Measurements from ENCODE around the gene GALR3.

The GALR3 gene

GRCh38 chr22:37808294-37808657 lies 14.9 kb upstream of the GALR3 start:
- H3K4me1 Mint-ChIP-seq (ENCODE audit: low read depth): peaks cover 32% of the 10 kb centered on the region
- peaks cover 3% of the 10 kb centered on the region for H3K36me3 Mint-ChIP-seq (ENCODE audit: low read depth)
- no peak overlapping the region for H3K27ac Mint-ChIP-seq
- no peaks in the 10 kb centered on the region for H3K9me3 Mint-ChIP-seq
- peak overlapping the region; percentile 77 for H3K4me3 Mint-ChIP-seq
- peaks cover 27% of the 10 kb centered on the region for H3K27me3 Mint-ChIP-seq (ENCODE audit: low read depth)

GRCh38 chr22:37809672-37810333 lies 13.4 kb upstream of the GALR3 start:
- H3K27me3 Mint-ChIP-seq (ENCODE audit: low read depth): peaks cover 19% of the 10 kb centered on the region
- H3K9me3 Mint-ChIP-seq: no peaks in the 10 kb centered on the region
- H3K27ac Mint-ChIP-seq: no peak overlapping the region
- peak overlapping the region; percentile 54 for H3K4me3 Mint-ChIP-seq
- peaks cover 3% of the 10 kb centered on the region for H3K36me3 Mint-ChIP-seq (ENCODE audit: low read depth)
- peaks cover 25% of the 10 kb centered on the region for H3K4me1 Mint-ChIP-seq (ENCODE audit: low read depth)

GRCh38 chr22:37811867-37812266 lies 11.3 kb upstream of the GALR3 start:
- H3K27me3 Mint-ChIP-seq (ENCODE audit: low read depth): peaks cover 5% of the 10 kb centered on the region
- peaks cover 11% of the 10 kb centered on the region for H3K4me1 Mint-ChIP-seq (ENCODE audit: low read depth)
- peaks cover 5% of the 10 kb centered on the region for H3K36me3 Mint-ChIP-seq (ENCODE audit: low read depth)
- H3K4me3 Mint-ChIP-seq: no peak overlapping the region
- no peaks in the 10 kb centered on the region for H3K9me3 Mint-ChIP-seq
- no peak overlapping the region for H3K27ac Mint-ChIP-seq

- H3K4me1 Mint-ChIP-seq (ENCODE audit: low read depth): peaks cover 11% of the 10 kb centered on the region
- H3K36me3 Mint-ChIP-seq (ENCODE audit: low read depth): peaks cover 7% of the 10 kb centered on the region
- H3K27me3 Mint-ChIP-seq (ENCODE audit: low read depth): no peaks in the 10 kb centered on the region
- no peak overlapping the region for H3K4me3 Mint-ChIP-seq
- H3K9me3 Mint-ChIP-seq: no peaks in the 10 kb centered on the region
- no peak overlapping the region for H3K27ac Mint-ChIP-seq
These were observed 10.1 kb upstream of the GALR3 start for GRCh38 chr22:37812869-37813678.

- Mint-ChIP-seq H3K27me3 (ENCODE audit: low read depth) (peaks cover 16% of the 10 kb centered on the region), H3K36me3 (ENCODE audit: low read depth) (peaks cover 4% of the 10 kb centered on the region), H3K4me1 (ENCODE audit: low read depth) (peaks cover 5% of the 10 kb centered on the region), H3K27ac (no peak overlapping the region), H3K9me3 (no peaks in the 10 kb centered on the region), H3K4me3 (no peak overlapping the region)
These were observed 7.6 kb upstream of the GALR3 start for GRCh38 chr22:37815593-37815992.

- Mint-ChIP-seq H3K4me1 (ENCODE audit: low read depth) (peaks cover 5% of the 10 kb centered on the region), H3K4me3 (no peak overlapping the region), H3K9me3 (no peaks in the 10 kb centered on the region), H3K27ac (no peak overlapping the region), H3K27me3 (ENCODE audit: low read depth) (peaks cover 22% of the 10 kb centered on the region), H3K36me3 (ENCODE audit: low read depth) (peaks cover 4% of the 10 kb centered on the region)
These were observed 6.5 kb upstream of the GALR3 start for GRCh38 chr22:37816543-37817180.

GRCh38 chr22:37817705-37818408 lies 5.3 kb upstream of the GALR3 start:
- Mint-ChIP-seq H3K27ac (no peak overlapping the region), H3K9me3 (no peaks in the 10 kb centered on the region), H3K4me3 (no peak overlapping the region), H3K27me3 (ENCODE audit: low read depth) (peaks cover 31% of the 10 kb centered on the region), H3K4me1 (ENCODE audit: low read depth) (peaks cover 7% of the 10 kb centered on the region), H3K36me3 (ENCODE audit: low read depth) (peaks cover 4% of the 10 kb centered on the region)

- peaks cover 34% of the 10 kb centered on the region for H3K27me3 Mint-ChIP-seq (ENCODE audit: low read depth)
- peaks cover 4% of the 10 kb centered on the region for H3K36me3 Mint-ChIP-seq (ENCODE audit: low read depth)
- H3K4me3 Mint-ChIP-seq: peak overlapping the region; percentile 42
- H3K27ac Mint-ChIP-seq: no peak overlapping the region
- H3K4me1 Mint-ChIP-seq (ENCODE audit: low read depth): peaks cover 7% of the 10 kb centered on the region
- no peaks in the 10 kb centered on the region for H3K9me3 Mint-ChIP-seq
These were observed 4.6 kb upstream of the GALR3 start for GRCh38 chr22:37818409-37819104.

GRCh38 chr22:37819105-37819433 lies 4.1 kb upstream of the GALR3 start:
- Mint-ChIP-seq H3K4me3 (no peak overlapping the region), H3K27me3 (ENCODE audit: low read depth) (peaks cover 34% of the 10 kb centered on the region), H3K27ac (no peak overlapping the region), H3K36me3 (ENCODE audit: low read depth) (peaks cover 4% of the 10 kb centered on the region), H3K4me1 (ENCODE audit: low read depth) (peaks cover 7% of the 10 kb centered on the region), H3K9me3 (no peaks in the 10 kb centered on the region)

- Mint-ChIP-seq H3K9me3 (no peaks in the 10 kb centered on the region), H3K27ac (peak overlapping the region; percentile 35), H3K4me3 (no peak overlapping the region), H3K4me1 (ENCODE audit: low read depth) (peaks cover 9% of the 10 kb centered on the region), H3K27me3 (ENCODE audit: low read depth) (peaks cover 34% of the 10 kb centered on the region), H3K36me3 (ENCODE audit: low read depth) (peaks cover 4% of the 10 kb centered on the region)
These were observed 2.8 kb upstream of the GALR3 start for GRCh38 chr22:37820350-37820749.

- no peak overlapping the region for H3K27ac Mint-ChIP-seq
- peak overlapping the region; percentile 30 for H3K4me3 Mint-ChIP-seq
- H3K27me3 Mint-ChIP-seq (ENCODE audit: low read depth): peaks cover 34% of the 10 kb centered on the region
These were observed 926 bp upstream of the GALR3 start for GRCh38 chr22:37822079-37822833.

GRCh38 chr22:37824674-37825641 lies 1.8 kb downstream of the GALR3 start:
- H3K4me1 Mint-ChIP-seq (ENCODE audit: low read depth): peaks cover 4% of the 10 kb centered on the region
- H3K27me3 Mint-ChIP-seq (ENCODE audit: low read depth): peaks cover 24% of the 10 kb centered on the region
- H3K4me3 Mint-ChIP-seq: peak overlapping the region; percentile 61
- H3K36me3 Mint-ChIP-seq (ENCODE audit: low read depth): peaks cover 6% of the 10 kb centered on the region
- H3K9me3 Mint-ChIP-seq: no peaks in the 10 kb centered on the region
- H3K27ac Mint-ChIP-seq: no peak overlapping the region

More at GRCh38 chr22:37822079-37822833, 926 bp upstream of the GALR3 start:
- Mint-ChIP-seq H3K9me3 (no peaks in the 10 kb centered on the region), H3K36me3 (ENCODE audit: low read depth) (peaks cover 3% of the 10 kb centered on the region), H3K4me1 (ENCODE audit: low read depth) (peaks cover 9% of the 10 kb centered on the region)

GRCh38 chr22:37827056-37827455 lies 3.9 kb downstream of the GALR3 start:
- Mint-ChIP-seq H3K4me1 (ENCODE audit: low read depth) (peaks cover 2% of the 10 kb centered on the region), H3K4me3 (no peak overlapping the region), H3K36me3 (ENCODE audit: low read depth) (peaks cover 6% of the 10 kb centered on the region), H3K27me3 (ENCODE audit: low read depth) (peaks cover 8% of the 10 kb centered on the region), H3K27ac (no peak overlapping the region), H3K9me3 (no peaks in the 10 kb centered on the region)
